Kidney (tissue), 14 donors: ENCODE results near the gene EGFL7. TPM values are rescaled to one million over a fixed set of nuclear protein-coding genes. Genes with fewer than 3 reads are reported as not detected.
A peak's percentile ranks its signal among the peaks of the same experiment; 100 is the strongest.

Experiments used
- DNase-seq, 5 donors: peaks; one replicate each; pipeline ENCODE4 v3.0.0-alpha.2; 2013 to 2020
- FAIRE-seq: peaks from 2 replicates; lab custom pipeline; 2012; peaks lifted over from hg19 to GRCh38; lab: Jason Lieb, UNC
- H3K27ac ChIP-seq, 2 donors: one replicate each; pipeline ENCODE4 v1.7.0; 2013; ENCODE audit warnings: low read depth in 2 of 2, low read length in 2 of 2, inconsistent platforms in 1 of 2
- H3K27me3 ChIP-seq: one replicate; pipeline ENCODE4 v1.7.1; 2013; ENCODE audit warnings: low read length, inconsistent platforms; ENCODE audit not compliant: control insufficient read depth, insufficient read depth
- H3K36me3 ChIP-seq, 3 donors: one replicate each; pipeline versions ENCODE4 v1.7.0 to v1.7.1; 2013; ENCODE audit warnings: low read length in 3 of 3, control low read depth in 1 of 3, inconsistent platforms in 1 of 3; ENCODE audit not compliant: insufficient read depth in 3 of 3, control insufficient read depth in 2 of 3
- H3K4me1 ChIP-seq, 3 donors: one replicate each; pipeline versions ENCODE4 v1.7.0 to v1.7.1; 2013; ENCODE audit warnings: low read length in 3 of 3, inconsistent platforms in 1 of 3, low read depth in 1 of 3; ENCODE audit not compliant: control insufficient read depth in 2 of 3, insufficient read depth in 2 of 3
- H3K4me3 ChIP-seq, 3 donors: one replicate each; pipeline versions ENCODE4 v1.7.0 to v1.8.1; 2013; ENCODE audit warnings: low read length in 3 of 3, control low read depth in 1 of 3, inconsistent platforms in 1 of 3
- H3K9ac ChIP-seq, 3 donors: one replicate each; pipeline versions ENCODE4 v1.7.0 to v1.7.1; 2013; ENCODE audit warnings: low read length in 3 of 3, control low read depth in 1 of 3, inconsistent platforms in 1 of 3
- H3K9me3 ChIP-seq, 3 donors: one replicate each; pipeline versions ENCODE4 v1.7.0 to v1.7.1; 2013; ENCODE audit warnings: low read length in 3 of 3, control low read depth in 1 of 3, inconsistent platforms in 1 of 3; ENCODE audit not compliant: control insufficient read depth in 2 of 3, insufficient read depth in 1 of 3
- intact Hi-C: fragments of 100-400 bp; cut with DNase I; formaldehyde crosslinking; loops from one replicate; pipeline ENCODE4 v1.11.1; 2022
- polyA plus RNA-seq: library from polyadenylated mRNA; stranded (reverse); fragments of 350-450 nt; fragmentation: Illumina TruSeq; extraction: RNeasy Lipid Tissue Mini Kit (QIAGEN cat#74804); gene quantifications from one replicate; pipeline ENCODE4 v1.2.3, GENCODE V29; 2014; ENCODE audit warnings: low read depth, low replicate concordance; ENCODE audit not compliant: insufficient read depth
- total RNA-seq: library from RNA; stranded (reverse); fragmentation: NEBNext Ultra II Directional; extraction: Animal tissue kit (Norgen Biotek cat#: 25700); gene quantifications from one replicate; pipeline ENCODE4 v1.2.1, GENCODE V29; 2021
- TF ChIP-seq, protein P1 (sequence below): IDR thresholded peaks from 3 replicates; pipeline ENCODE4 v1.5.1; 2012; ENCODE audit warnings: mild to moderate bottlenecking, moderate library complexity, borderline replicate concordance; ENCODE audit not compliant: insufficient read depth; ENCODE audit errors: extremely low read depth
- donor health status: control.
- donor health status: control.
- donor health status: control.
- donor health status: control.
- donor health status: control.
- donor health status: DM: yes; HTN: yes; CAD: no.
- donor health status: Normal renal cell carcinoma (clear cell type).

The EGFL7 gene
- total and polyA plus RNA-seq, 2 donors from 2014 or later, result 137 to 140 TPM

DNA sequence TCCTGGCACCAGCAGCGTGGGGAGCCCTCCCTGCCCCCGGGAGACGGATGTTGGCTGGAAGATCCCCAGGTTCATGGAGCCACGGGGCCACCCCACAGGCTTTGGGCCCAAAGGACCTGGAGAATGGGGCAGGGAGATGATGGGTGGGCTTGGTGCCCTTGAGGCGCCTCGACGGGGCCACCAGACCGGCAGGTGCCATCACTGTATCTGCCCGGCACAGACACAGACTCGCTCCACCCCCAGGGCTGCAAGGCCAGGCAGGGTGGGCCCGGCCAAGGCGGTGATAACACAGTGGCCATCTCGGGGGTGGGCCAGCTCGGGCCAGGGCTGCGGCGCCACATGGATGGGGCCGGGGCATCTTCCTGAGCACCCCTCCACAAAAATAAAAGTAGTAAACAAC lies 35.0 kb upstream of the EGFL7 start:
- peak in 1 of 5 donors; percentile 69 for DNase-seq
- no peak for FAIRE-seq
- Histone ChIP-seq H3K4me3 (no peak overlapping the region), H3K9me3 (peaks cover 0 to 2% (median 0%) of the 10 kb centered on the region in 3 donors), H3K27me3 (peaks cover 4% of the 10 kb centered on the region), H3K27ac (no peak overlapping the region), H3K4me1 (peaks cover 8 to 40% (median 26%) of the 10 kb centered on the region in 3 donors), H3K36me3 (peaks cover 0 to 3% (median 0%) of the 10 kb centered on the region in 3 donors), H3K9ac (no peak overlapping the region)
- TF ChIP-seq, protein P1, sequence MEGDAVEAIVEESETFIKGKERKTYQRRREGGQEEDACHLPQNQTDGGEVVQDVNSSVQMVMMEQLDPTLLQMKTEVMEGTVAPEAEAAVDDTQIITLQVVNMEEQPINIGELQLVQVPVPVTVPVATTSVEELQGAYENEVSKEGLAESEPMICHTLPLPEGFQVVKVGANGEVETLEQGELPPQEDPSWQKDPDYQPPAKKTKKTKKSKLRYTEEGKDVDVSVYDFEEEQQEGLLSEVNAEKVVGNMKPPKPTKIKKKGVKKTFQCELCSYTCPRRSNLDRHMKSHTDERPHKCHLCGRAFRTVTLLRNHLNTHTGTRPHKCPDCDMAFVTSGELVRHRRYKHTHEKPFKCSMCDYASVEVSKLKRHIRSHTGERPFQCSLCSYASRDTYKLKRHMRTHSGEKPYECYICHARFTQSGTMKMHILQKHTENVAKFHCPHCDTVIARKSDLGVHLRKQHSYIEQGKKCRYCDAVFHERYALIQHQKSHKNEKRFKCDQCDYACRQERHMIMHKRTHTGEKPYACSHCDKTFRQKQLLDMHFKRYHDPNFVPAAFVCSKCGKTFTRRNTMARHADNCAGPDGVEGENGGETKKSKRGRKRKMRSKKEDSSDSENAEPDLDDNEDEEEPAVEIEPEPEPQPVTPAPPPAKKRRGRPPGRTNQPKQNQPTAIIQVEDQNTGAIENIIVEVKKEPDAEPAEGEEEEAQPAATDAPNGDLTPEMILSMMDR, result no peak
- intact Hi-C loops, result loop anchor here (5.0 to 10.0 kb wide), 2 partner anchors 83 to 140 kb away; partner anchors contain the start of gene NOTCH1

DNA sequence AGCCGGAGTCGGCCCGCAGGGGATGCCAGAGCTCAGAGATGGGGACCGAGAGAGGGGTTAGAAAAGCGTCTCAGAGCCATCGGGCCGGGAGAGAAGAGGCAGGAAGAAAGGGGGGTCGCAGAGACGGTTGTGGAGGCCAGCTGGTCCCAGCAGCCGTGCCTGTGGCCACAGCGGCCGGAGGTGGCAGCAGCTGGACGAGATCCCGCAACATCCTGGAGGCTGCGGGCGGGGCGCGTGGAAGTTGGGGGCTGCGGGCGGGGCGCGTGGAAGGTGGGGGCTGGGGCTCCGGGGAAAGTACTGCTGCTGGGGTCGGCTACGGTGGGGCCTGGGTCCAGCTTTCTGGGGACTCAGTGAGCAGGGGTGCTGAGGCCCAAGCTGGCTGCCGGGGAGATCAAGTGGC lies 34.4 kb upstream of the EGFL7 start:
- no peak for FAIRE-seq

DNA sequence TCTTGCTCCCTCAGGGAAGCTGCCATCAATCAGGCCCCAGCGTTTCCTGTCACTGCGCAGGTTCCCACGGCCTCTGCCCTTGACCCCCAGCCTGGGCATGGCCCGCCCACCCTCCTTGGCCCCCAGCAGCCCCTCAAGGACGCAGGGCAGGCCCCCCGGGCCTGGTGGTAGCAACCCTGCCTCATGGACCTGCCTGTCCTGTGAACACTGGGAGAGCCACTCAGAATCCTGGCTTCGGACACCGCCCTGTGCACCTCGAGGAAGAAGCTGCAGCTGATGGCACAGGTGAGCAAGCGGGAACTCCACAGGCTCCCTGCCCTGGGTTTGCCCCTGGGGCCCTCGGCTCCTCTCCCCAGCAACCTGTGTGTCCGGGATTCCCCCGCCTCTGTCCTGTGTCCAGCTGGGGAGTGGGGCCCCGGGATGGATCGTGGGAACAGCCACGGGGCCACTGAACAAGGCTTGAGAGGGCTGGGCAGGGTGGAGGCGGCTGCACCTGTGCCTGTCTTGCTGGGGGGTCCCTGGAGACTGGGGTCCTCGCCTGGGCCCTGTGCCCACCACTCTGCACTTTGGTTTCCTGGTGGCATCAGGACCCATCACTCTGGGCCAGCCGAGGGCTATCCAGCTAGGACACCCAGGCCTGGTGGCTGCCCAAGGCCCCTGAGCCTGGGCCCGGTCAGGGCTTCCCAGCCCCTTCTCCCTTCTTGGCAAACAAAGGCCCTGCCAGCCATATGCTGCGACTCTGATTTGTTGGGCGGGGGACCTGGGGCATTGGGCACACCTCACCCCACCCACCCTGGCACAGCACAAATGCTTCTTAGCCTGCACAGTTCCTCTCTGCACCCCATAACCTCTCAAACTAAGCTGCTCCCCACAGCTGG lies 33.5 kb upstream of the EGFL7 start:
- Histone ChIP-seq H3K4me3 (no peak overlapping the region), H3K4me1 (peaks cover 8 to 33% (median 26%) of the 10 kb centered on the region in 3 donors), H3K27me3 (peaks cover 4% of the 10 kb centered on the region), H3K9me3 (peaks cover 0 to 2% (median 0%) of the 10 kb centered on the region in 3 donors), H3K9ac (no peak overlapping the region), H3K27ac (no peak overlapping the region), H3K36me3 (peaks cover 0 to 3% (median 0%) of the 10 kb centered on the region in 3 donors)
- TF ChIP-seq, protein P1, result no peak
- FAIRE-seq (no peak), DNase-seq (peak in 2 of 5 donors; percentile 56 to 68)
- intact Hi-C loops, result loop anchor here (5.0 to 10.0 kb wide), 2 partner anchors 84 to 142 kb away; partner anchors contain the start of gene NOTCH1

More for the DNA sequence above, 34.4 kb upstream of the EGFL7 start:
- Histone ChIP-seq H3K27me3 (peaks cover 4% of the 10 kb centered on the region), H3K27ac (no peak overlapping the region), H3K9me3 (peaks cover 0 to 2% (median 0%) of the 10 kb centered on the region in 3 donors), H3K4me1 (peaks cover 8 to 40% (median 26%) of the 10 kb centered on the region in 3 donors), H3K36me3 (peaks cover 0 to 3% (median 0%) of the 10 kb centered on the region in 3 donors), H3K4me3 (no peak overlapping the region), H3K9ac (no peak overlapping the region)
- TF ChIP-seq, protein P1, result no peak
- intact Hi-C loops, result loop anchor here (5.0 to 10.0 kb wide), 2 partner anchors 83 to 141 kb away; partner anchors contain the start of gene NOTCH1
- peak in 4 of 5 donors; percentile 14 to 72 (median 55) for DNase-seq
